Karpas-422 (cell line): ENCODE results near the gene ADAMTSL1. TPM values are rescaled to one million over a fixed set of nuclear protein-coding genes. Genes with fewer than 3 reads are reported as not detected.

Experiments
- DNase-seq: peaks from one replicate; pipeline ENCODE4 v3.0.0-alpha.2; 2015
- H2AFZ ChIP-seq: fragments of 200-600 bp; sonication (generic); 2 replicates; pipeline ENCODE4 v1.6.1; 2014; ENCODE audit warnings: antibody characterized with exemption, low read length, mixed read lengths
- H3K27ac ChIP-seq: fragments of 200-600 bp; sonication (generic); 2 replicates; pipeline ENCODE4 v1.5.1; 2014; ENCODE audit warnings: mild to moderate bottlenecking, low read length, moderate library complexity
- H3K27me3 ChIP-seq: fragments of 200-600 bp; sonication (generic); 2 replicates; pipeline ENCODE4 v1.6.1; 2014; ENCODE audit warnings: low read length, mixed read lengths
- H3K36me3 ChIP-seq: fragments of 200-600 bp; sonication (generic); 2 replicates; pipeline ENCODE4 v1.6.1; 2014; ENCODE audit warnings: low read length, mixed read lengths; ENCODE audit not compliant: insufficient read depth
- H3K4me1 ChIP-seq: fragments of 200-600 bp; sonication (generic); 2 replicates; pipeline ENCODE4 v1.6.1; 2014; ENCODE audit warnings: mild to moderate bottlenecking, low read length, mixed read lengths
- H3K4me2 ChIP-seq: fragments of 200-600 bp; sonication (generic); 2 replicates; pipeline ENCODE4 v1.6.1; 2014; ENCODE audit warnings: low read length, low read depth, mild to moderate bottlenecking; ENCODE audit not compliant: poor library complexity, severe bottlenecking
- H3K4me3 ChIP-seq: fragments of 200-600 bp; sonication (generic); 2 replicates; pipeline ENCODE4 v1.5.1; 2014; ENCODE audit warnings: mild to moderate bottlenecking, antibody characterized with exemption, low read length, mixed read lengths
- H3K79me2 ChIP-seq: fragments of 200-600 bp; sonication (generic); 2 replicates; pipeline ENCODE4 v1.6.1; 2014; ENCODE audit warnings: mild to moderate bottlenecking, low read length, mixed read lengths
- H3K9ac ChIP-seq: fragments of 200-600 bp; sonication (generic); 2 replicates; pipeline ENCODE4 v1.6.0; 2014; ENCODE audit warnings: low read length
- H3K9me2 ChIP-seq: fragments of 200-600 bp; sonication (generic), shearing (Covaris generic); replicated peaks from 2 replicates; pipeline ENCODE4 v1.6.0; 2014; ENCODE audit warnings: mild to moderate bottlenecking, low read length, moderate library complexity; ENCODE audit not compliant: insufficient read depth
- H3K9me3 ChIP-seq: fragments of 300-700, 200-600 bp; sonication (generic); 2 replicates; pipeline ENCODE4 v1.6.1; 2014; ENCODE audit warnings: low read length, mixed read lengths
- H4K20me1 ChIP-seq: fragments of 200-600 bp; sonication (generic); 2 replicates; pipeline ENCODE4 v1.6.1; 2014; ENCODE audit warnings: mild to moderate bottlenecking, antibody characterized with exemption, low read length, low read depth; ENCODE audit not compliant: insufficient read depth
- total RNA-seq: library from RNA; depleted of rRNA; stranded (reverse); fragments of >200 nt; shearing (Covaris generic); gene quantifications from 2 replicates; pipeline ENCODE4 v1.2.3, GENCODE V29; 2014; ENCODE audit warnings: low replicate concordance

Gene ADAMTSL1
- total RNA-seq, 1 experiment from 2014 or later: 8.2 TPM

DNA sequence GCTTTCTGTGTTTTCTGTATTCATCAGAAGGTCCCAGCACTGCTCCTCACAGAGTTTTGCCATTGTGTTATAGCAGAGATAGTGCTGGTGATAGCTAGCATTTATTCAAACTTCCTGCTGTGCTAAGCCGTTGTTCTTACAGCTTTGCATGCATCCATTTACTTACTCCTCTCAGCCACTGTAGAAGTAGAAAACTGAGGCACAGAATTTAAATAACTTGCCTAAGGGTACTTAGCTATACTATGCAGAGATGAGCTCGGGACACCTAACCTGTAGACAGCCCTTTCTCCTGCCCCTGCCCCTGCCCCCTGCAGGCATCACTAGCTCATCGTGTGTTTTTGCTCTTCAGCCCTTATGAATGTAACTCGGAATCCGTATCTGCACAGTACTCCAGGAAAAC lies 331.4 kb downstream of the ADAMTSL1 start:
- H3K9me3 ChIP-seq: no peaks in the 10 kb centered on the region
- no peak overlapping the region for H2AFZ ChIP-seq
- no peaks in the 10 kb centered on the region for H3K9me2 ChIP-seq
- no peak overlapping the region for H3K4me3 ChIP-seq
- no peak overlapping the region for H3K4me2 ChIP-seq
- H3K79me2 ChIP-seq: no peaks in the 10 kb centered on the region
- no peaks in the 10 kb centered on the region for H3K4me1 ChIP-seq
- H4K20me1 ChIP-seq: no peaks in the 10 kb centered on the region
- H3K27me3 ChIP-seq: no peaks in the 10 kb centered on the region
- H3K9ac ChIP-seq: no peak overlapping the region
- no peak for DNase-seq
- no peaks in the 10 kb centered on the region for H3K36me3 ChIP-seq
- no peak overlapping the region for H3K27ac ChIP-seq

DNA sequence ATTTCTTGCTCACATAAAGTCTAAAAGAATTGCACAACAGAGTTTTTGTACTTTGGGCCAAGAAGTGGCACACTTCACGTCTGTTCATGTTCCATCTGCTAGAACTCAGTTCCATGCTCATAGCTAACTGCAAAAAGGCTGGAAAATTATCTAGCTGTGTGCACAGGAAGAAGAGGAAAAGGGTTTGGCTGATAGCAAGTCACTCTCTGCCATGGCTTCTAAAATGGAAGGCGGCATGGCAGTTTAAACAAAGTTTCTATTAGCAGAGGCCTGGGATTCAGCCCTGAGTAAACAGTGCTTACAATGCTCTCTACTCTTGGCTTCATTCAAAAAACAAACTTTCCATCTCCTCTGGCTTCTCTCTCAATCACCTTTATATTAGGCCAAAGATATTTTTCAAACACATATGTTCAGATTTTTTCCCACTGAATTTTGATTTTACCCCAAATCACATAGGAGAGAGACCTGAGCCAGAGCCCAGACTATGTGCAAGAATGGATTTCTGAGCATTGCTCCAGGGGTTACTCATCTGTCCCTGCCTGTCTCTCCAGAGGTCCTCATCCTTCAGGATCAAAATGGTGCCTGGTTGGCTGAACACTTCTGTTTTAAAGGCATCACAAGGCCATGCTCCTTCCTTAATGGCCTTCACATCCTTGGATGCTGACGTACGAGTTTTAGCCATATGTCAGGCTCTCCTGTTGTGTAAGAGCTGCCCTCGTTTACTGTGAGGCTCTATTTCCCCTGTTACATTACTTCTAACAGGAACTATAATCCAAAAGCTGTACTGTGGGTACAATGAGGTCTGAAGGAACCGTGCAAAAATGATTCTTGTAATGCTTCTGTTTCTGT lies 332.5 kb downstream of the ADAMTSL1 start:
- DNase-seq: no peak
- H3K79me2 ChIP-seq: no peaks in the 10 kb centered on the region
- H3K4me2 ChIP-seq: no peak overlapping the region

DNA sequence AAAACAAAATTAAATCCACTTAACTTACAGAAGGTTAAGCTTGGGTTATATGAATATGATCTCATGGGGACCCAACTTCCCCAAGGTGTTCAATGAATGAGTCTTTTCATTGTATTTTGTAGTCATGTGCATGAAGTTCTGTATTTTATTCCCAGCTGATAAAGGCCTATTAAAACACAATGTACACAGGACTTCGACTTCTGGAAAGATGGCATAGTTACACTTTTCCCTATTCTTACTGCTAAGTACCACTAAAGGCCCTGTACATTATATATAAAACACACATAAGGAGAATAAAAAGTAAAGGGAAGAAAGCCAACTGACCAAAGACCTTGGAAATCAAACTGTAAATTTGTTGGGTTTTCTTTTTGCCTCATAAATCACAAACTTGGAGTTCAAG lies 336.6 kb downstream of the ADAMTSL1 start:
- H2AFZ ChIP-seq: no peak overlapping the region
- no peak overlapping the region for H3K9ac ChIP-seq
- no peaks in the 10 kb centered on the region for H3K9me2 ChIP-seq
- no peak for DNase-seq
- H3K4me1 ChIP-seq: no peaks in the 10 kb centered on the region
- no peaks in the 10 kb centered on the region for H4K20me1 ChIP-seq
- H3K27ac ChIP-seq: no peak overlapping the region
- H3K27me3 ChIP-seq: no peaks in the 10 kb centered on the region
- H3K4me2 ChIP-seq: no peak overlapping the region
- no peaks in the 10 kb centered on the region for H3K36me3 ChIP-seq
- H3K79me2 ChIP-seq: no peaks in the 10 kb centered on the region
- no peak overlapping the region for H3K4me3 ChIP-seq
- no peaks in the 10 kb centered on the region for H3K9me3 ChIP-seq

More for the DNA sequence above, 332.5 kb downstream of the ADAMTSL1 start:
- H3K36me3 ChIP-seq: no peaks in the 10 kb centered on the region
- no peaks in the 10 kb centered on the region for H3K4me1 ChIP-seq
- no peaks in the 10 kb centered on the region for H4K20me1 ChIP-seq
- H3K9me2 ChIP-seq: no peaks in the 10 kb centered on the region
- H3K4me3 ChIP-seq: no peak overlapping the region
- no peak overlapping the region for H3K9ac ChIP-seq
- no peaks in the 10 kb centered on the region for H3K9me3 ChIP-seq
- H3K27me3 ChIP-seq: no peaks in the 10 kb centered on the region
- no peak overlapping the region for H3K27ac ChIP-seq
- H2AFZ ChIP-seq: no peak overlapping the region

DNA sequence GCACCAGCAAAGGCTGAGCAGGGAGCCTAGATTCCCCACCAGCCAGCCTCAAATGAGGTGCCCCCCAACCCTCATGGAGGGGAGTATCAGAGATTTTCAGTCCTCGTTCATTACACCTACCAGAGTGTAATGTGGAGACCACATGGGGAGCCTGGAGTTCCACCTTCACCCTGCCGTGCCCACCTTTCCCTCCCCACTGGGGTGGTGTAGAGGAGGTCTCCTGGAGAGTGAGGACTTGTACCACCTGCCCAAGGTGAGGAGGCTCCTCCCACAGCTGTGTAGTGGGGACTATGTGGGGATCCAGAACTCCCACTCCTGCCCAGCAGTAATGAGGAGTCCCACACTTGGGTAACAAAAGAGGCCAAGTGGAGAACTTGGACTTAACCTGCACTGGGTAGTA lies 337.2 kb downstream of the ADAMTSL1 start:
- Histone ChIP-seq H2AFZ (no peak overlapping the region), H3K79me2 (no peaks in the 10 kb centered on the region)
- no peak for DNase-seq

DNA sequence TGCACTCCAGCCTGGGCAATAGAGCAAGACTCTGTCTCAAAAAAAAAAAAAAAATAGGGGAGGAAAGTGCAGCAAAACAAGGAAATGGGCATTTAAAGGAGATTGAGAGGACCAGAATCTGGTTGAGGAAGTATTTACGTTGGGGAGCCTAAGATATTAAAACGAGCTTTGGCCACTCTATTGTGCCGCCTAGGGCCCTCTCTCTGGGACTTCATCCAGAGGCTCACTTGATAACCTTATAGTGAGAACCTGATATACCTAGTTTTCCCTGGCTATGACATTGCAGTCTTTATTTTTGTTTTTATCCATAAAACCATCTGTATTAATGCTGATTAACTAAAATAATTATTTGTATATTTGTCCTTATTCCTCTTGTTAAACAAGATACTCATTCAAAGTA lies 345.5 kb downstream of the ADAMTSL1 start:
- no peak overlapping the region for H3K9ac ChIP-seq

More for the DNA sequence above, 337.2 kb downstream of the ADAMTSL1 start:
- no peak overlapping the region for H3K9ac ChIP-seq
- H3K4me2 ChIP-seq: no peak overlapping the region
- no peaks in the 10 kb centered on the region for H3K9me3 ChIP-seq
- no peaks in the 10 kb centered on the region for H4K20me1 ChIP-seq
- H3K4me3 ChIP-seq: no peak overlapping the region
- H3K4me1 ChIP-seq: no peaks in the 10 kb centered on the region
- H3K27ac ChIP-seq: no peak overlapping the region
- no peaks in the 10 kb centered on the region for H3K36me3 ChIP-seq
- H3K27me3 ChIP-seq: no peaks in the 10 kb centered on the region
- no peaks in the 10 kb centered on the region for H3K9me2 ChIP-seq

DNA sequence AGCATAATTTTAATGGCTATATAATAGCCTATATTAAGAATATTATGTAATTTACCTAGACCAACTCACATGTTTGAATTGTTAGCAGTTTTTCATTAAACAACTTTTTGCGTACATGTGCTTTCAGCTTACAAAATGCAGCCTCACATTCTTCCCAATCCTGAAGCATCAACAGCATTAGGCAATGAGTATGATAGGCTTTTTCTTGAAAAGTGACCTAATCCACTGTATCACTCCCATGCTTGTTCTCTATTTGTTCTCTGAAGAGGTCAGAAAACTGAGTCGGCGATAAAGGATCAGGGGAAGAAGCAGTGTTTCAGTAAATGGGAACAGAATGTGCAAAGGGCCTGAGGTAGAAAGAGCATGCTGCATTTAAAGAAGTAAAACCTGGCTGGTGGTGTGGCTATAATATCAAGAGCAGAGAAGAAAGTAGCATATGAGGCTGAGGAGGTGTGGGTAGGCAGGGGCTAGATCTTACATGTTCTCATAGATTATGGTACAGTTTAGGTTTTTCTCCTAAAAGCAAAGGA lies 346.7 kb downstream of the ADAMTSL1 start:
- no peak for DNase-seq
- no peaks in the 10 kb centered on the region for H3K27me3 ChIP-seq
- H3K79me2 ChIP-seq: no peaks in the 10 kb centered on the region
- no peaks in the 10 kb centered on the region for H3K9me3 ChIP-seq
- H3K36me3 ChIP-seq: no peaks in the 10 kb centered on the region
- H4K20me1 ChIP-seq: no peaks in the 10 kb centered on the region
- H3K4me2 ChIP-seq: no peak overlapping the region
- no peak overlapping the region for H3K4me3 ChIP-seq
- H3K4me1 ChIP-seq: no peaks in the 10 kb centered on the region
- no peak overlapping the region for H2AFZ ChIP-seq
- no peak overlapping the region for H3K9ac ChIP-seq
- no peak overlapping the region for H3K27ac ChIP-seq
- no peaks in the 10 kb centered on the region for H3K9me2 ChIP-seq

More for the DNA sequence above, 345.5 kb downstream of the ADAMTSL1 start:
- Histone ChIP-seq H4K20me1 (no peaks in the 10 kb centered on the region), H2AFZ (no peak overlapping the region), H3K4me1 (no peaks in the 10 kb centered on the region), H3K4me2 (no peak overlapping the region), H3K36me3 (no peaks in the 10 kb centered on the region), H3K4me3 (no peak overlapping the region), H3K27me3 (no peaks in the 10 kb centered on the region), H3K27ac (no peak overlapping the region), H3K9me3 (no peaks in the 10 kb centered on the region), H3K79me2 (no peaks in the 10 kb centered on the region), H3K9me2 (no peaks in the 10 kb centered on the region)
- DNase-seq: no peak

DNA sequence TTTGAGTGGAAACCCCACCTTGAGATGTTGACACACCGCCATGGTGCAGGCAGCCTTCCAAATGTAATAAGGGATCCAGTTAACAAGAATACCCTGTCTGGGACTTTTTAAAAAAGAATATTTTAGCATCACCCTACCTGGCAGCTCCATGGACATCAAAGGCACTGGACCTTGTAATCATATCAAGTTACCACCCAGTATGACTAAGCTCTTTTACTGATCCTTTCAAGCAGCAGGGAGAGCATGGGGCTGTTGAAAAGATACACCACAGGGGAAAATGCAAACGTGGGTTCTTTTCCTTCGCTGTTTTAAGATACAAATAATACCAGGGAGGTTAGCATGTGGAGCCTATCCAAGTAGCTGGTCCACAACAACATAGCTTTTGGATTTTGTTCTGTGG lies 347.8 kb downstream of the ADAMTSL1 start:
- no peak overlapping the region for H2AFZ ChIP-seq
- no peak overlapping the region for H3K27ac ChIP-seq
- no peak overlapping the region for H3K4me3 ChIP-seq
- no peaks in the 10 kb centered on the region for H3K9me3 ChIP-seq
- no peaks in the 10 kb centered on the region for H3K4me1 ChIP-seq
- no peak for DNase-seq
- no peaks in the 10 kb centered on the region for H3K9me2 ChIP-seq
- H4K20me1 ChIP-seq: no peaks in the 10 kb centered on the region
- no peak overlapping the region for H3K9ac ChIP-seq
- no peaks in the 10 kb centered on the region for H3K79me2 ChIP-seq
- H3K27me3 ChIP-seq: no peaks in the 10 kb centered on the region
- H3K36me3 ChIP-seq: no peaks in the 10 kb centered on the region
- no peak overlapping the region for H3K4me2 ChIP-seq

DNA sequence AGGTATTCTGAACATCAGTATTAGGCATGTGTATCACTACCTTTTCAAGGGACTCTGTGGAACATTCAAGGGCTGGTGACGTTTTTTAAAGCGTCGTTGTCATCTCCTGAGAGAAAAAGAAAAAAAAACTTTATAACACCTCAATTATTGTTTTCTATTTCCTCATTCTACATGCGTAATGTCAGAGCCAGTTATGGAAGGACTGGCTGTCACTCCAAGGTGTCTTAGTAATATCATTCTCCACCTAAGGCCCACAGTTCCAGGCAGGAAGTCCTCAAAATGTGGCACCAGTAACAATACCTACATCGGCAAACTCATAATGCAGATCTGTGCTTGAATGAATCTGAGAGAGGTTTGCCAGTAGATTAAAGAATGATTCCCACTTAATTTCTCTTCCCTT lies 348.9 kb downstream of the ADAMTSL1 start:
- no peaks in the 10 kb centered on the region for H3K27me3 ChIP-seq
- no peaks in the 10 kb centered on the region for H4K20me1 ChIP-seq
- DNase-seq: no peak
- H3K4me2 ChIP-seq: no peak overlapping the region
- no peak overlapping the region for H2AFZ ChIP-seq
- no peaks in the 10 kb centered on the region for H3K9me2 ChIP-seq
- no peaks in the 10 kb centered on the region for H3K4me1 ChIP-seq
- H3K4me3 ChIP-seq: no peak overlapping the region
- H3K9ac ChIP-seq: no peak overlapping the region
- H3K79me2 ChIP-seq: no peaks in the 10 kb centered on the region
- H3K27ac ChIP-seq: no peak overlapping the region
- H3K36me3 ChIP-seq: no peaks in the 10 kb centered on the region
- no peaks in the 10 kb centered on the region for H3K9me3 ChIP-seq
